Retinal pigment epithelial cell (primary cell): Measurements from ENCODE around the gene MRPS23.
A peak's percentile ranks its signal among the peaks of the same experiment; 100 is the strongest.
"Not testable (repeated sequence)": the region's sequence is repeated elsewhere in the genome, so short reads cannot be mapped to it uniquely, and the experiment has no call there.

Experiments used
- DNase-seq: peaks from one replicate; pipeline ENCODE4 v3.0.0-alpha.2; 2010; ENCODE audit warnings: low read depth
- H3K4me3 ChIP-seq: 2 replicates; pipeline ENCODE4 v1.5.1; 2011; ENCODE audit warnings: mild to moderate bottlenecking, low read length, control low read depth, moderate library complexity
- TF ChIP-seq, protein P1 (sequence below): conservative IDR thresholded peaks from 2 replicates; pipeline ENCODE4 v1.5.1; 2011; ENCODE audit warnings: low read depth, low read length, control low read depth, inconsistent platforms

The MRPS23 gene

DNA sequence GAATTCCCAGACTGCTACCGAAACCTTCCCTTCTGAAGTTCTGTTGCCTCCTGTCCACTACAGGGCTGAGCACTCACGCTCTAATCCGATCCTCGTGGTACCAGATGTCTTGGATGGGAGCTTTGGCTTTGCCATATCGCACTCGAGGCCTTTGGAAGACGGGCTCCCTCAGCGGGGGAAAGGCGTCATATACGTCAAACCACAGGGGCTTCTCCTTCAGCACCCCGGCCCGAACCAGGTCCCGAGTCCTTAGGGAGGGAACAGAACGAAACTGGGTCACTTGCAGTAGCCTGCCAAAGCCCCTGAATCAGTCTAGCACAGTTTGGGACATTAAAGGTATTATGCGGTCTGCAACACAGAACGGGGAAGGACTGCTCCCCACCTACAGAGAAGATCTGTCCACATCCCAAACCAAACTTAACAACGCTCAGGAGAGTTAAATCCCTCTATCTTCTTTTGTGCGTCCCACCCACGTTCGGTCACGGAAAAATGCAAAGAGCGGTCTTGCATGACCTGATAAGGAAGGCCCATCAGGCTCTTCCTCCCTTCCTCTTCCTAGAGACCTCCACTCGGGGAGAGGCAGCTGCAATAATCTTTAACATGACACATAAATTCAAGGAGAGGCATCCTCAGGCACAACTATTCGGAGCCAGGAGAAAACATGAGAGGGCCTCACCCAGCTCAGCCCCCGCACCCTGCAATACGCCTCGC is 526 bp downstream of the MRPS23 start:
- TF ChIP-seq, protein P1, sequence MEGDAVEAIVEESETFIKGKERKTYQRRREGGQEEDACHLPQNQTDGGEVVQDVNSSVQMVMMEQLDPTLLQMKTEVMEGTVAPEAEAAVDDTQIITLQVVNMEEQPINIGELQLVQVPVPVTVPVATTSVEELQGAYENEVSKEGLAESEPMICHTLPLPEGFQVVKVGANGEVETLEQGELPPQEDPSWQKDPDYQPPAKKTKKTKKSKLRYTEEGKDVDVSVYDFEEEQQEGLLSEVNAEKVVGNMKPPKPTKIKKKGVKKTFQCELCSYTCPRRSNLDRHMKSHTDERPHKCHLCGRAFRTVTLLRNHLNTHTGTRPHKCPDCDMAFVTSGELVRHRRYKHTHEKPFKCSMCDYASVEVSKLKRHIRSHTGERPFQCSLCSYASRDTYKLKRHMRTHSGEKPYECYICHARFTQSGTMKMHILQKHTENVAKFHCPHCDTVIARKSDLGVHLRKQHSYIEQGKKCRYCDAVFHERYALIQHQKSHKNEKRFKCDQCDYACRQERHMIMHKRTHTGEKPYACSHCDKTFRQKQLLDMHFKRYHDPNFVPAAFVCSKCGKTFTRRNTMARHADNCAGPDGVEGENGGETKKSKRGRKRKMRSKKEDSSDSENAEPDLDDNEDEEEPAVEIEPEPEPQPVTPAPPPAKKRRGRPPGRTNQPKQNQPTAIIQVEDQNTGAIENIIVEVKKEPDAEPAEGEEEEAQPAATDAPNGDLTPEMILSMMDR: no peak
- no peak for DNase-seq
- peak overlapping the region; percentile 98 for H3K4me3 ChIP-seq

DNA sequence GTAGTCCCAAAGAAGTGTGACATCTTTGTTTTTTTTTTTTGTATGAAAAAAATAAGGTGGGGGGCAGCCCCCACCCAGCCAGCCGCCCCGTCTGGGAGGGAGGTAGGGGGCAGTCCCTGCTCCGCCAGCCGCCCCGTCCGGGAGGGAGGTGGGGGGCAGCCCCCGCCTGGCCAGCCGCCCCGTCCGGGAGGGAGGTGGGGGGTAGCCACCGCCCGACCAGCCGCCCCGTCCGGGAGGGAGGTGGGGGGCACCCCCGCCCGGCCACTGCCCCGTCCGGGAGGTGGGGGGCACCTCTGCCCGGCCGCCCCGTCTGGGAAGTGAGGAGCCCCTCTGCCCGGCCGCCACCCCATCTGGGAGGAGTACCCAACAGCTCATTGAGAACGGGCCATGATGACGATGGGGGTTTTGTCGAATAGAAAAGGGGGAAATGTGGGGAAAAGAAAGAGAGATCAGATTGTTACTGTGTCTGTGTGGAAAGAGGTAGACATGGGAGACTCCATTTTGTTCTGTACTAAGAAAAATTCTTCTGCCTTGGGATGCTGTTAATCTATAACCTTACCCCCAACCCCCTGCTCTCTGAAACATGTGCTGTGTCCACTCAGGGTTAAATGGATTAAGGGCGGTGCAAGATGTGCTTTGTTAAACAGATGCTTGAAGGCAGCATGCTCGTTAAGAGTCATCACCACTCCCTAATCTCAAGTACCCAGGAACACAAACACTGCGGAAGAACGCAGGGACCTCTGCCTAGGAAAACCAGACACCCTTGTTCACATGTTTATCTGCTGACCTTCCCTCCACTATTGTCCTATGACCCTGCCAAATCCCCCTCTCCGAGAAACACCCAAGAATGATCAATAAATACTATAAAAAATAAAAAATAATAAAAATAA is 3.5 kb downstream of the MRPS23 start:
- H3K4me3 ChIP-seq, DNase-seq: not testable (repeated sequence)

DNA sequence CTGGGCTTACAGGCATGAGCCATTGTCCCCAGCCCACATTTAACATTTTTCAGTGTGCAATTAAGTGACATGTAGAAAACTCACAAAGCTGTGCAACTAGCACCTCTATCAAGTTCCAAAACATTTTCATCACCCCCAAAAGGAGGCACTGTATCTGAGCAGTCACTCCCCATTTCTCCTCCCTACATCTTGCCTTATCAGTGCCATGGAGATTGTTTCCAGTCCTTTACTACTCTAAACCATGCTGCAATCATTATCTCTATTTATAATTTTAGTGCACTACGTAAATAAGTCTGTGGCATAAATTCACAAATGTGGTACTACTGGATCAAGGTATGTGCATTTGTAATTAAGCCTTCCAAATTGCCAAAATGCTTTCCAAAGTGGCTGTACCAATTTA is 7.6 kb downstream of the MRPS23 start:
- no peak for DNase-seq
- TF ChIP-seq, protein P1: no peak
- H3K4me3 ChIP-seq: no peak overlapping the region

DNA sequence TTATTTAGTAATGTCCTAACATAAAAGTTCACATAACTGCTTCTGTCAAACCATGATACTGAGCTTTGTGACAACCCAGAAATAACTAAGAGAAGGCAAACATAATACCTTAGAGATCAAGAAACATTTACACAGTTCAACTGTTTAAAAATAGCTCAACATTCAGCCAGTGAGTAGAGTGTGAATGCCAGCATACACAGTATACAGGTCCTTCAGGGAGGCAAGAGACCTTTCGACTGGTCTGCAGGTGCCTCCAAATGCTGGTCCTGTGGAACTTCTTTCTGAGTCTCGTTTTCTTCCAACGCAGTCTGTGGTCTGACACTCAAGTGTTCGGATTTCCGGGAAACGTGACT is 10.3 kb downstream of the MRPS23 start:
- H3K4me3 ChIP-seq: no peak overlapping the region
- TF ChIP-seq, protein P1: no peak
- DNase-seq: no peak

DNA sequence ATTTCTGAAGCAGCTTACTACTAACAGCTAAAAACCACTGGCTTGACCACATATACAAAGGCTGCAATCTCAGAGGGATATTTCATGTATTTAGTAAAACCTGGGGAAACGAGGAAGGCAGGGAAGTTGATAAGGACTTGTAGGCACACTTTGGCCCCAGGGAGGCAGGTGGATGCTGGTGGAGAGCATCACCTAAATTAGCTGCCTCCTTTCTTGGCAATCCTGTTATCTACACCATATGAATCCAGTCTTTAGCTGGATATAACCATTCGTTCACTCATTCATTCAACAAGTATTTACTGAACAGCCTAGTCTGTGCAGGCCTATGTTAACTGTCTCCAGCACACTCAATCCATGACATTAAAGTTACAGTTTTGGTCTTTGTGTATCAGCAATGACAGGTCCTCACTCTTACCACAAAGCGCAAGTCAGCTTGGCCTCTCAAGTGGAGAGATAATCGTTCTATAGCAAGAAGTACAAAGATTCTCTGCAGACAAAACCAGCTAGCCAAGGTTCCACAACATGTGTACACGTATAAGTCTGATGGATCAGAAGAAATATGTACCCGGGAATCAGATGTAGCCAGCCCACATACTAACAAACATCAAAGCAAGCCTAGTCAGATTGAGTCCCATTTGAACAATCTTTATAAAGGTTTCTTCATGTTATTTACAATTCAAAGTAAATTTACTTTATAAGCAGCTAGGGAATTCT is 10.8 kb downstream of the MRPS23 start:
- DNase-seq: no peak
- no peak overlapping the region for H3K4me3 ChIP-seq
- TF ChIP-seq, protein P1: no peak

DNA sequence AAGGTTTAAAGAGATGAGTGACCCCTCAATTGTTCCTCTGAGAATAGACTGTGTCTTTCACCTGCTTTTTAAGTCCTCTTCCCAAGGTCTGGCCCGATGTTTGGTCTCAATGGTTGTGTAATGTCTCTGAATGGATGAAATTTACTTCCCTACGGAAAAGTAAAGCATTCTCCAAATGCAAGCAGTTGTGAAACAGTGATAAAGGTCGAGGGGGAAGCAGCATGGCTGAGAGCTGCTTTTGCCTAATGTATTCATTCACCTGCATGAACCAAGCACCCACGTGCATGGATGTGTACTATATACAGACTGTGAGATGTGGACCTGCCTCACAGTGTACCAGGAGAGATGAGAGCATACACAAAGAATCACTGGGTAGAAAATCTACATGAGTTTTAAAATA is 11.4 kb downstream of the MRPS23 start:
- DNase-seq: no peak
- no peak overlapping the region for H3K4me3 ChIP-seq
- TF ChIP-seq, protein P1: no peak

DNA sequence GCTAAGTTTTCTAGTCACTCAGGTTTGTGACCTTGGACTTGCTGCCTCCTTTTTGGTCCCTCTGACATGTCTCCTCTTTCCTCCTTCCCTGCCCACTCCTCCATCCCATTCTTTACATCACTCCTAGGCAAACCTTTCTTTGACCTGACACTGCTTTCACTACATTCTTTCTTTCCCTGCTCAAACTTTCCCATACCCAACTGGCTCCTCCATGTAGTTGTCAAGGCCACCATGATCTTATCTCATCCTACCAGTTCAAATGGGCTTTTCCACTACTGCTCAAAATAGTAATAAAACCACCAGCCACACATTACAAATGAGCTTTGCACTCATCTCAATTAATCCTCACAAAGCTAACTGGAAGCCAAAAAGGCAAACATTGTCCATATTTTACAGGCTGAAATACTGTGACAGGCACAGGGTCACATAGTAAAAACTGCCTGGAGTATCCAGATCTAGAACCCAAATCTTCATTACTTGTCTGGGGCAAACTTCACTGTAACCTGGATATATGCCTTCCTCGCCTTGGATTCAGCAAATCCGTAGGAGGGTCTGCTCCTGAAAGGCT is 14.4 kb downstream of the MRPS23 start:
- TF ChIP-seq, protein P1: no peak
- H3K4me3 ChIP-seq: no peak overlapping the region
- DNase-seq: no peak
